ENCODE measurements around the gene MGLL. TPM values are rescaled to one million over a fixed set of nuclear protein-coding genes. Genes with fewer than 3 reads are reported as not detected.

Gene MGLL
- total RNA-seq, 1 donor from 2014 or later = 82.2 TPM

DNA sequence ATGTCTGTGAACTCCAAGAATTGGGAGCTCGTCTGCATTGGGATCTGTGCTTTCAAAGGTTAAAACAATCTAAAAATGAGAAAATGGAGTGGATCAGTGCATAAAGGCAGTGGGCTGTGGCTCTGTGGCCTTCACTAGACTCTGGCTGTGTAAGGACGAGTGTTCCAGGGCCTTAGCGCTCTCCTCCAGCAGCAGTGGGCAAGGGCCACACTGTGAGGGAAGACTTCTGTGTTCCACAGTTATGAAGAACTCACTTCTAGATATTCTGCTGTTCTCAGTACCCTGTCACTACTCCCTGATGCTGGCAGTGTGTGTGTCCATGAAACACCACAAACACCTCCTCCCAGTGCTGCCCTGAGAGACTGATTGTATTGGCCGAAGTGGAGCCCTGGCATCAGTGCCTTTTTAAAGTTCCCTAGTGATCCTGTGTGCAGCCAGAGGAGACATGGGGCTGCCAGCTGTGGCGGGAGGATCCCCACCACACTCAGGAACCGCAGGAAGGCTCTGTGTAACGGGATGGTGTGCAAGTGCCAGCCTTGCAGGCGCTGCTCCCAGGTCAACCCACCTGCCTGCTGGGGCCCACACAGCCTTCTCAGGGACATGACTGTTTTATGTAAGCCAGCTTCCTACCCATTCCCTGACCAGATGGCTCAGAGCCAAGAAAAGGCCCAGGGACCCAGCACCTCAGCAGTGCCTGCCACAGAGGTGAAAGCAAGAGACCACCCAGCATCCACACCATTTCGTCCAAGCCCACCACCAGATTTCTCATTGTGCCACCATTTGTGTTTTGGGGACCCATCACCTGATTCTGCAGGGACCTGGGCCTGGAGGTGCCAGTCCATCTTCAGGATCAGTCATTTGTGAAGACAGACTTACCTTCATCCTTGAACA is 109.2 kb downstream of the MGLL start:
- TF ChIP-seq, protein P1, sequence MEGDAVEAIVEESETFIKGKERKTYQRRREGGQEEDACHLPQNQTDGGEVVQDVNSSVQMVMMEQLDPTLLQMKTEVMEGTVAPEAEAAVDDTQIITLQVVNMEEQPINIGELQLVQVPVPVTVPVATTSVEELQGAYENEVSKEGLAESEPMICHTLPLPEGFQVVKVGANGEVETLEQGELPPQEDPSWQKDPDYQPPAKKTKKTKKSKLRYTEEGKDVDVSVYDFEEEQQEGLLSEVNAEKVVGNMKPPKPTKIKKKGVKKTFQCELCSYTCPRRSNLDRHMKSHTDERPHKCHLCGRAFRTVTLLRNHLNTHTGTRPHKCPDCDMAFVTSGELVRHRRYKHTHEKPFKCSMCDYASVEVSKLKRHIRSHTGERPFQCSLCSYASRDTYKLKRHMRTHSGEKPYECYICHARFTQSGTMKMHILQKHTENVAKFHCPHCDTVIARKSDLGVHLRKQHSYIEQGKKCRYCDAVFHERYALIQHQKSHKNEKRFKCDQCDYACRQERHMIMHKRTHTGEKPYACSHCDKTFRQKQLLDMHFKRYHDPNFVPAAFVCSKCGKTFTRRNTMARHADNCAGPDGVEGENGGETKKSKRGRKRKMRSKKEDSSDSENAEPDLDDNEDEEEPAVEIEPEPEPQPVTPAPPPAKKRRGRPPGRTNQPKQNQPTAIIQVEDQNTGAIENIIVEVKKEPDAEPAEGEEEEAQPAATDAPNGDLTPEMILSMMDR (conservative IDR thresholded peaks at IDR 0.05; ENCODE audit: low read depth, low read length) = no peak
- H3K4me3 ChIP-seq (ENCODE audit: low read depth, low read length) = no peak overlapping the region
- DNase-seq (ENCODE audit: low read depth) = no peak

DNA sequence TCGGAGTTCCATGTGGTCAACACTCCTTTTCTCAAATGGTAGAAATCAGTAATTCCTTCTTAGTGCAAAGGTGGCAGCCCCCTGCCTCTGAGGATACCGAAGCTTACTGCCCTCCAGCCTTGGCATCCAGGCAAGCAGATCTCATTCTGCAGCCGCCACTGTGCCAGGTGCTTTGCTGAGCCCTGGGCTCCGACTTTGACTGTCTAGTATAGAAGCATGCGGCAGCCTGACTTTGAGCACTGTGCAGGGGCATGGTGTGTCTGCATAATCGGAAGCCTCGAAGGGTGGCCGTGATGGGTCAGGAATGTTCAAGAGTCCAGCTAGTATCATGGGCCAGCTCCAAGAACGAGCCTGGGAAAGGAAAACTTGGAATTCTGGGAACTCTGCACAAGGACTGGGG is 109.9 kb downstream of the MGLL start:
- H3K4me3 ChIP-seq (ENCODE audit: low read depth, low read length) = no peak overlapping the region
- TF ChIP-seq, protein P1 (conservative IDR thresholded peaks at IDR 0.05; ENCODE audit: low read depth, low read length) = no peak
- DNase-seq (ENCODE audit: low read depth) = no peak

DNA sequence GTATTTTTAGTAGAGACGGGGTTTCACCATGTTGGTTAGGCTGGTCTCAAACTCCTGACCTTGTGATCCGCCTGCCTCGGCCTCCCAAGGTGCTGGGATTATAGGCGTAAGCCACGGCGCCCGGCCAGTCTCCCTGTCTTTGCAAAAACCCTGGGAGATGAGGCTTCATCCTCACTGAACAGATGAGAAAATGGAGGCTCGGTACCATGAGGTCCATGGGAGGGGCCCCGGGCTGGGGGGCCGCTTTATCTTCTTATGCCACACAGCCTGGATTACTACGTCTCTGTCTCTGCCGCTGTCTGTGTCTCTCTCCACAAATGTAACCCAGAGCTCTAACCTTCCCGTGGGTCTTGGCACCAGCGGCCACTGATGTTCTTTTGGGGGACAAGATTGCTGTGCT is 110.4 kb downstream of the MGLL start:
- no peak for DNase-seq (ENCODE audit: low read depth)
- TF ChIP-seq, protein P1 (conservative IDR thresholded peaks at IDR 0.05; ENCODE audit: low read depth, low read length) = no peak
- no peak overlapping the region for H3K4me3 ChIP-seq (ENCODE audit: low read depth, low read length)

DNA sequence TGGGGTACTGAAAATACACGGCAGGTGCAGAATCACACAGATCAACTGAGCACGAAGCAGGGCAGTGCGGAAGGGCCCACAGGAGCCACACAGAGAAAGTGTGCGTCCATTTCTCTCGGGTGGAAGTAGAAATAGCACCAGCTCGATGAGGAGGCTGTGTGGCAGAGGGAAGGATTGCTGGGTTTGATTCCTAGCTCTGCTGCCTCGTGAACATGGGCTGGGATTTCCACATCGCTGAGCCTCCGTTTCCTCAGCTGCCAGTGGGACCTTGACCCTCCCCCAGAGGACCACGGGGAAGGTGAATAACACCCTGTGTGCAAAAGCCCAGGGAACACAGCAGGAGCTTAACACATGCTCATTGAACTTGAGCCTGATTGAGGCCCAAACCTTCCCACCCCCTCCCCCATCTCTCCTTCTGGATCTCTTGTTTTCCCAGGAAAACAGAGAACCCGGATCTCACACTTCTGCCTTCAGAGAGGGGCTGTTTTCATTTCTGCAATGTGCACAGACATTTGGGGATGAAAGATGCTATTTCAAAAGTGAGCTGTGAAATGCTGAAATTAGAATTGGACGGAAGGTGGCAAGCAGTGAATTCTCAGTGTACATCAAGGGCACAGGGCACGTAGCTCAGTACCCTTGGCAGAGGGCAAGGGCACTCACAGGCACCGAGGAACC is 111.2 kb downstream of the MGLL start:
- DNase-seq (ENCODE audit: low read depth) = no peak
- no peak overlapping the region for H3K4me3 ChIP-seq (ENCODE audit: low read depth, low read length)
- TF ChIP-seq, protein P1 (conservative IDR thresholded peaks at IDR 0.05; ENCODE audit: low read depth, low read length) = no peak

DNA sequence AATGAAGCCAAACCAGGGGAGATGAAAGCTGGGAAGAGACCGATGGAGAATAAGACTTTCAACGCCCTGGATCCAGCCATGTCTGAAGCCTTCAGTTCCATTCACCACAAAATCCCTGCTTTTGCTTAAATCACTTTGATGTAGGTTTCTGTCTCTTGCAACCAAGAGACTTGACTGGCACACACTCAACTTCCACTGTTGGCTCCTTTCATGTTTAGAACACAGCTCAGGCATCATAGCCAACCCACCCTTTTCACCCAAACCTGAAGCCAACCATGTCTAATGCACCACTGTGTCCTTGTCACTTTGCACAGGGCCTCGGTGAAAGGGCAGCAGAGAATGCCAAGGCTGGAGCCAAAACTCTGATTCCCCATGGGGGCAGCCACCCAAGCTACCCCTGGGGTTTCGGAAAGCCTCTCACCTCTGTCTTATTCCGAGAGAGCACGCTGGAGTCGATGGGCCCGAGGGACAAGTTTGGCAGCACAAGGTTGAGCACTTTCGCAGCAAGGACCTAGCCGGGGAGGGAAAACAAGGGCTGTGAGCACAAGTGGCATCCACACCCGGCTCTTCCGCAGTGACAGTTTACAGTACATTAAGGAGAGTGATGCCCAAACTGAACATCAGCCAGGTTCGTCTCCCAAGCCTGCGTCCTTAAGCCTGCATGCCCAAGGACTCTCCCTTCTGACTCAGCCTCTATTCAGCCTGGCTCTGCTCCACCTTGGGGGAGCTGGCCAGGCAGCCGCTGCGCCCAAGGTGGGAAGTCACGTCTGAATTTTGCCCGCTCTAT is 112.0 kb downstream of the MGLL start:
- TF ChIP-seq, protein P1 (conservative IDR thresholded peaks at IDR 0.05; ENCODE audit: low read depth, low read length) = peak; percentile 1
- H3K4me3 ChIP-seq (ENCODE audit: low read depth, low read length) = no peak overlapping the region
- no peak for DNase-seq (ENCODE audit: low read depth)

DNA sequence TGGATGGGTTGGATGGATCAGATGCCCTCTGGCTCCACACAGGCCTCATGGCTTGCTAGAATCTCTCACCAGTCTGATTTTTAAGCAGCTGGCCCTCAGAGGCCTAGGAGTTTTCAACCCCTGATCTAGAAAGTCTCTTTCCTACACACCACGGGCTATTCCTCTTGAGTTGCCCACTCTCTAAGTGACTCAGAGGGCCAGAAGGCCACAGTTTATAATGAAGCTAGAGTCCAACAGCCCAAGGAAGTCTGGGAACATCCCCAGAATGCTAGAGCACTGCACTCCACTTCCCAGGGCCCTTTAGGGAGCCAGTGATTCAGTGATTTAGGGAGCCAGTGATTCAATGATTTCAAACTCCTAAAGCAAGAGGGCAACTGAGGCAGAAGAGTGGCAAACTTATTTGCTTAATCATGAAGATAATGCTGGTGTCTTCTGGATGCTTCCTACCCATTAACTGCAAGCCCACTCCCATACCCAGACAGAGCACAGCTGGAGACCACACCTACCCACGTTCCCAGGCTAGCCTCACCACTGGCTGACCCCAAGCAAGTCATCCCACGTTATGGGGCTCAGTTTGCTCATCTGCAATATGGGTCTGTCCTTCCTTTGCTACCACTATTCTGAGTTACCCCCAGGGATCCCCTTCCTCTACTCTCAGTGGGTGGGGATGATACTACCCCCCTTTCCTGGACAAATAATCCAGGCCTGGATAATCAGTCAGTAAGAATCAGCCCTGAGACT is 112.8 kb downstream of the MGLL start:
- H3K4me3 ChIP-seq (ENCODE audit: low read depth, low read length) = no peak overlapping the region
- TF ChIP-seq, protein P1 (conservative IDR thresholded peaks at IDR 0.05; ENCODE audit: low read depth, low read length) = no peak
- DNase-seq (ENCODE audit: low read depth) = no peak
